DMS114 treated with DMSO at 0.1 percent for 48 hours (cell line): ENCODE data around the gene STPG1.

Source experiments
- DNase-seq: peaks from one replicate; lab custom pipeline; 2025; ENCODE audit not compliant: unreplicated experiment; lab: John Stamatoyannopoulos, UW

STPG1 gene

DNA sequence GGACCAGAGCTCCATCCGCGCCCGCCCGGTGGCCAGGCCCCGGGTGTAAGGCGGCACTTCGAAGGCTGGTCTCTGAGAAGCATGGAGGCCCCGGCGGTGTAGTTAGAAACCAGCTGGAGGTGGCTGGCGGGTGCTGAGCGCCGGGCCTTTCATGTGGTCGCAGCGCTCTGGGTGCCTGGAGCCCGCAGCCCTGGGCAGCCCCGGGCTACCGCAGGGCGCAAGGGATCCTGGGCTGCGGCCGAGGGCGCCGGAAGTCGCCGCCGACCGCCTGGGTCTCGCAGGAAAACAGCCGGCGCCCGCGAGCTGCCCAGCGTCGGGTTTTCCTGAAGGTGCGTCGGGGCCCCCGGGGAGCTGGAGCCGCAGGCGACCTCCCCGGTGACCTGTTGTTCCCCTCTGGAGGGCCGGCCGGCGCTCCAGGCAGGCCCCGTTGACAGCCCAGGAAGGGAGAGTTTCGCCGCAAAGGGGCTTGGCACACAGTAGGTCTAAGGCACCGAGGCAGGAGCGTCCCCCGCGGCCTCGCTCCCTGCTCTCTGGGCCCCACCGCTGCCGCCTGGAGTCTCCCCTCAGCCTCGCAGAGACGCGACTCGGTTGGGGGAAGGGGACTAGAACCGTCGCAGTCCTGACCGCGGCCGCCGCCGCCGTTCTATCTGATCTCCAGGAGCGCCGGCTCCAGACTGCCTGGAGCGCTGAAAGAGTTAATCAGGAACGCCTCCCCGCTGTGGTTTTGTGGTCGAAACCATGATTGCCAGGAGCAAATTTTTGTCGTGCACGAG is 91.7 kb downstream of the STPG1 start:
- no peak for DNase-seq

GRCh38 chr1:24321126-24321525 is 92.5 kb downstream of the STPG1 start:
- DNase-seq = no peak

- DNase-seq = no peak
Measured at GRCh38 chr1:24319962-24320361, 93.6 kb downstream of the STPG1 start.

DNA sequence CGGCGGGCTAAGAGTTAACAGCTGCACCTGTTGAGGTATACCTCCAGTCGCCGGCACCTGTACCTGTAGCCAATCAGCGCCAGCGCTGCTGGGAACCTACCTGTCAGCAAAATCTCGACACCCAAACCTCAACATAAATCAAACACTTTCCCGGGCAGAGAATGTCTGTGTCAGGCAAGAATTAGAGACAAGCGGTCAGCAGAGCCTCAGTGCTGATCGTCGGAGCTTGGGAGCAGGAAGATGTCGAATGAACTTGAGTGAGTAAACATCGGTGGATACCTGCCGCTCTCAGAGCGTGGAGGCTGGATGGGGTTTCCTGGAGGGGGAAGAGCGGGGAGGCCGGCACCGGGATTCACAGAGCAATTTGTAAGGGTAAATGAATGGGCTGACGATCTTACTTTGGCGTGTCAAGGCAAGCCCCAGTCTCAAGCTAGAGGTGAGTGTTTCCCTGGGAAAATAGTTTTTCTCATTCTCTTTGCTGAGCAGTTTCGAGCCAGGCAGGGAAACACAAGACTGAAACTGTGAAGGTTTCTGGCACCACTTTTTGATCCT is 94.2 kb downstream of the STPG1 start, which contains the start of gene GRHL3:
Gene GRHL3, plus strand, starts transcription at position 46 of the 552 bp plus-strand sequence. Its CDS starts 195 bp downstream, at position 241.
- DNase-seq = no peak

- DNase-seq = no peak
Measured at GRCh38 chr1:24318615-24319311, 94.8 kb downstream of the STPG1 start.

- DNase-seq = no peak
Measured at GRCh38 chr1:24317956-24318614, 95.5 kb downstream of the STPG1 start.

GRCh38 chr1:24317081-24317480 is 96.5 kb downstream of the STPG1 start:
- DNase-seq = no peak

DNA sequence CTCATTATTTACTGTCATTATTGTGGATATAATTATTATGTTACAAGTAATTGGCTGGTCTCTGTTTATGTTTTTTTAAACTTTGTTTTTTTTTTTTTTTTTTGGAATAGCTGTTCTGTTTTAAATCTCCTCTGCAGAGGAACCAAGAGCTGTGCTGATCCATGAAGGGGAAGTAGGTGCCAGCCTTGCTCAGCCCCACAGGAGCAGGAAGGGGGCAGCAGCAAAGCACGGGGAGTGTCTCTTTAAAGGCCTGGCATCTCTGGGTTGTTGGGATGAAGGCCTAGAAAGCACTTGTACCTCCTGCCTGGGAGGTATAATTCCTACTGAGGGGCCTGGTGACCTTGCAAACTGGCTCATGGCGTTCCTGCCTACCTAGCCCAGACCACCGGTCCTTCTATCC is 96.9 kb downstream of the STPG1 start:
- no peak for DNase-seq

DNA sequence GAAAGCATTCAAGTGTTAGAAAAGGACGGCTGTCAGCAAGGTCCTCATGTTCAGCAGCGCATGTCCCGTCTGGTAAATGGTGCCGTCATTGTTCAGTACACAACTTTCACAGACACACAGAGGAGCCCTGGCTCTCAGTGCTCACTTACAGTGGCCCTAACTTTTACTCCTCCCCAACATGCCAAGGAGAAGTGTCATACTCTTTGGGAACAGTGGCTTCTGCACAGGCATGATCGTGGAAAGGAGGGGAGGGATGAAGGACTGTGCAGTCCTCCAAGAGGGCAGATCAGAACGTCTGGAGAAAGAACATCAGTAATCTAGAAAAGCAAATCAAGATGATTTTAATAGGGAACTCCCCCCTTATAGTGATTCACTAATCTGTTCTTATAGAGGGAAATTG is 98.2 kb downstream of the STPG1 start:
- no peak for DNase-seq

GRCh38 chr1:24311741-24312140 is 101.8 kb downstream of the STPG1 start:
- DNase-seq = no peak

GRCh38 chr1:24311234-24311633 is 102.3 kb downstream of the STPG1 start:
- no peak for DNase-seq

DNA sequence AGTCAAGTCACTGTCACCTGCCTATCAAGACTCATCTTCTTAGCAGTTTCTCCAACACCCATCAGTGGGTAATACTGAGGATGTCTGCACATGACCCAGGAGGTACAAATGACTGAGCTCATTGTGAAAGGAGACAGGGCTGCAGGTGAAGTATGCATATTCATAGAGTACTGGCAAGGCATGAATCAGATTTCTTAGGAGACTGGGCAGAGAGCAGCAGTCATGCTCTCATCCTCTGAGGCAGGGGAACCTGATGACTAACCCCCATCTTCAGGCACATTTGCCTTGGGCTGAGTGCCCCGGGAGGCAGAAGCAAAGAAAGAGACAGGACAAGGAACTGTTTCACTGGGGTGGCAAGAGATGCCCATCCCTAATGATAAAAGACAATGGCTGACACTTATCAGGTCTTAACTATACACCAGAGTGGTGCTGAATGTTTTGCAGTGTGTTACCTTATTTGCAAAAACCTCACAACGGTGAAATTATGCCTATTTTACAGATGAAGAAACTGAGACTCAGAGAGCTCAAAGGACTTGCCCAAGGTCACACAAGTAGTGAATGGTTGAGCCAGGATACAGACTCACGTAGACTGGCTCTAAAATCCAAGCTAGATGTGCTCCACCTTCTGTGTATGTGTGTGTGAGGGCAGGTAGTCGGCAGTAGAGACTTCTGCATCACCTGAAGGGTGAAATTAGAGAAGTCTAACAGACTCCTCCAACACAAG is 103.7 kb downstream of the STPG1 start:
- DNase-seq = no peak

GRCh38 chr1:24308365-24309015 is 105.1 kb downstream of the STPG1 start:
- DNase-seq = no peak
